HEK293T (cell line): ENCODE measurements around the gene MBL2.
A peak's percentile ranks its signal among the peaks of the same experiment; 100 is the strongest.

Source experiments
- CTCF ChIA-PET: fragments of 350-600 bp; formaldehyde crosslinking; extraction: SDS; loops from one replicate; lab custom pipeline; 2021; ENCODE audit warnings: antibody characterized with exemption, inconsistent platforms; lab: Yijun Ruan, JAX
- POLR2A ChIA-PET: fragments of 350-600 bp; formaldehyde crosslinking; extraction: SDS; loops from one replicate; lab custom pipeline; 2020; ENCODE audit warnings: antibody characterized with exemption, inconsistent platforms; lab: Yijun Ruan, JAX
- DNase-seq: peaks from one replicate; pipeline ENCODE4 v3.0.0; 2012; ENCODE audit warnings: mixed read lengths; ENCODE audit errors: extremely low spot score
- ARNT ChIP-seq: fragments of 450-650 bp; IDR thresholded peaks from 2 replicates; pipeline ENCODE4 v1.6.1; 2017; ENCODE audit warnings: mild to moderate bottlenecking
- BHLHE40 ChIP-seq: fragments of 450-650 bp; IDR thresholded peaks from 2 replicates; pipeline ENCODE4 v1.6.1; 2016; ENCODE audit warnings: mild to moderate bottlenecking, moderate library complexity, borderline replicate concordance
- CTBP1 ChIP-seq: fragments of 450-650 bp; IDR thresholded peaks from 2 replicates; pipeline ENCODE4 v1.6.1; 2016; ENCODE audit warnings: borderline replicate concordance
- ELF4 ChIP-seq: fragments of 450-650 bp; IDR thresholded peaks from 2 replicates; pipeline ENCODE4 v1.6.1; 2017; ENCODE audit warnings: antibody characterized with exemption
- FOXA1 ChIP-seq: fragments of 450-650 bp; IDR thresholded peaks from 2 replicates; pipeline ENCODE4 v1.6.1; 2016; ENCODE audit warnings: mild to moderate bottlenecking
- FOXK2 ChIP-seq: fragments of 450-650 bp; IDR thresholded peaks from 2 replicates; pipeline ENCODE4 v1.6.1; 2016; ENCODE audit warnings: mild to moderate bottlenecking
- FOXM1 ChIP-seq: fragments of 450-650 bp; IDR thresholded peaks from 2 replicates; pipeline ENCODE4 v1.6.1; 2017; ENCODE audit warnings: mild to moderate bottlenecking, borderline replicate concordance
- HDGF ChIP-seq: fragments of 450-650 bp; IDR thresholded peaks from 2 replicates; pipeline ENCODE4 v1.6.1; 2017; ENCODE audit warnings: antibody characterized with exemption, borderline replicate concordance
- L3MBTL2 ChIP-seq: fragments of 450-650 bp; conservative IDR thresholded peaks from 2 replicates; pipeline ENCODE4 v1.6.1; 2016; ENCODE audit warnings: mild to moderate bottlenecking
- LEF1 ChIP-seq: fragments of 450-650 bp; IDR thresholded peaks from 2 replicates; pipeline ENCODE4 v1.6.1; 2017; ENCODE audit warnings: mild to moderate bottlenecking, borderline replicate concordance
- NFRKB ChIP-seq: fragments of 450-650 bp; IDR thresholded peaks from 2 replicates; pipeline ENCODE4 v1.6.1; 2016; ENCODE audit warnings: mild to moderate bottlenecking, moderate library complexity
- SP1 ChIP-seq: fragments of 450-650 bp; IDR thresholded peaks from 2 replicates; pipeline ENCODE4 v1.6.1; 2017
- SUZ12 ChIP-seq: fragments of 450-650 bp; IDR thresholded peaks from 2 replicates; pipeline ENCODE4 v1.6.1; 2016; ENCODE audit warnings: mild to moderate bottlenecking
- TARDBP ChIP-seq: fragments of 450-650 bp; IDR thresholded peaks from 2 replicates; pipeline ENCODE4 v1.6.1; 2016
- ZNF384 ChIP-seq: fragments of 450-650 bp; IDR thresholded peaks from 2 replicates; pipeline ENCODE4 v1.6.1; 2016
- TF ChIP-seq, protein P1 (sequence below): fragments of 450-650 bp; IDR thresholded peaks from 2 replicates; pipeline ENCODE4 v1.6.1; 2016

Gene MBL2

DNA sequence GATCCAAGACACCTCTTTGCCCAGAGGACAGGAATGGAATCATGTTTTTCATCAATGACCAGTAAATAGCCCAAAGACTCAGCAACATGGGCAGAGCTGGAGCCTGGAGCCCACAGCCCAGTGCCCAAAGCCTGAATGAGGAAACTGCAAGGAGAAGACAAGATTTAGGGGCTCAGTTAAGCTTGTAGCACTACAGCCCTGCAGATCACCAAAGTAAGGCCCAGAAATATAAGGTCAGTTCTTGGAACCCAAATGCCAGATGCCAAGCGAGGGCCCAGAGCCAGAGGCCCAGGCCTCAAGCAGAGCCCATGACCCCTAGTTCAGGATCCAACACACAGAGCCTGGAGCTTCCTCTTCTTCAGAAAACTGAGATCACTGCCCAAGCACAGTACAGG, 32.4 kb downstream of the MBL2 start:
- CTCF ChIA-PET, result interaction anchor here (0.8 to 3.6 kb wide), 9 partner anchors 9 to 443 kb away, joined by 3 to 29 read pairs (median 4); no protein-coding TSS in a partner anchor

DNA sequence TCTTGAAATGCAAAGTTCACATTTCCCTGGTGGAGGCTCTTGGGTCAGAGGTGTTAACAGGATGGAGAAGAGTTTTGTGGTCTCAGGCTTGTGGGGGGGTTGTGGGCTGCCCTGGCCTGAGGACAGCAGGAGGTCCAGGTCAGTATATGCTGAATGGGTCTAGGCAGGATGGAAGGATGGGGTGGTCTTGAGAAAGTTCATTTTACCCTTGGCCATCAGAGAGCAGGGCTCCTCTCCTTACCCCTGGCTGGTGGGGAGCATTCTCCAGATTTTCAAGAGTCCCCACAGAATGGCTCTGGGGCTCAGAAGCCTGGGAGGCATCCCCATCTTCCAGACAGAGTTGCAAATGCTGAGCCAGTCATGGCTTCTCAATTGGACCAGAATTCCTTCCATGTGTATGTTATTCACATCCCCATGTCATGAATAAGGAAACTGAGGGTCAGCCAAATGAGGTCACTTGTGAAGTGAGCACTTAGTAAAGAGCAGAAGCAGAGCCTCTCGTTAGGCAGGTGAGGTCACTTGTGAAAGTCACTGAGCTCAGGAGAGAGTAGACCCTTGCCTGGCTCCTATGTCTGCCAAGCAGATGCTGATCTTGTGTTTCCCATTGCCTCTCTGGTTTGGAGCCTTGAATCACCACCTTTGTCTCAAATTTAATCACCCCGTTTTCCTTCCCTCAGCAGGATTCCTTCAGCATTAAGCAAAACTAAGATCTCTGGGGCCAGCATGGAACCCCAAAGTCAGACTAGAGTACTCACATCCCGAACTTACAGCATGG, 33.0 kb downstream of the MBL2 start:
- no peak for TF ChIP-seq HDGF
- no peak for TF ChIP-seq ARNT
- TF ChIP-seq BHLHE40, result no peak
- TF ChIP-seq FOXM1, result no peak
- TF ChIP-seq FOXA1, result no peak
- TF ChIP-seq, protein P1, sequence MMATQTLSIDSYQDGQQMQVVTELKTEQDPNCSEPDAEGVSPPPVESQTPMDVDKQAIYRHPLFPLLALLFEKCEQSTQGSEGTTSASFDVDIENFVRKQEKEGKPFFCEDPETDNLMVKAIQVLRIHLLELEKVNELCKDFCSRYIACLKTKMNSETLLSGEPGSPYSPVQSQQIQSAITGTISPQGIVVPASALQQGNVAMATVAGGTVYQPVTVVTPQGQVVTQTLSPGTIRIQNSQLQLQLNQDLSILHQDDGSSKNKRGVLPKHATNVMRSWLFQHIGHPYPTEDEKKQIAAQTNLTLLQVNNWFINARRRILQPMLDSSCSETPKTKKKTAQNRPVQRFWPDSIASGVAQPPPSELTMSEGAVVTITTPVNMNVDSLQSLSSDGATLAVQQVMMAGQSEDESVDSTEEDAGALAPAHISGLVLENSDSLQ, result no peak
- no peak for TF ChIP-seq CTBP1
- TF ChIP-seq SP1, result no peak
- TF ChIP-seq SUZ12, result no peak
- no peak for TF ChIP-seq LEF1
- TF ChIP-seq L3MBTL2, result no peak
- no peak for TF ChIP-seq TARDBP
- ChIA-PET CTCF (interaction anchor here (0.6 to 3.6 kb wide), 9 partner anchors 10 to 145 kb away, joined by 3 to 29 read pairs (median 4); no protein-coding TSS in a partner anchor), POLR2A (interaction anchor here (0.8 kb wide), 1 partner anchor 41 kb away, joined by 3 read pairs; no protein-coding TSS in a partner anchor)
- no peak for DNase-seq

More for the DNA sequence above, 32.4 kb downstream of the MBL2 start:
- no peak for DNase-seq
- TF ChIP-seq FOXM1 (no peak), BHLHE40 (no peak), ZNF384 (no peak), CTBP1 (no peak), HDGF (no peak), NFRKB (no peak), ARNT (no peak), L3MBTL2 (no peak), SP1 (no peak), LEF1 (no peak), FOXK2 (no peak), FOXA1 (no peak), ELF4 (no peak), SUZ12 (no peak), TARDBP (no peak)
- TF ChIP-seq, protein P1, result no peak
- POLR2A ChIA-PET, result interaction anchor here (0.8 kb wide), 1 partner anchor 41 kb away, joined by 3 read pairs; no protein-coding TSS in a partner anchor

- TF ChIP-seq, protein P1, result no peak
- TF ChIP-seq NFRKB, result no peak
- no peak for TF ChIP-seq HDGF
- TF ChIP-seq CTBP1, result no peak
- TF ChIP-seq SP1, result no peak
- no peak for TF ChIP-seq ZNF384
- TF ChIP-seq FOXA1, result no peak
- TF ChIP-seq SUZ12, result no peak
- no peak for TF ChIP-seq L3MBTL2
- no peak for TF ChIP-seq LEF1
- TF ChIP-seq TARDBP, result no peak
- TF ChIP-seq ARNT, result no peak
- no peak for TF ChIP-seq FOXM1
- TF ChIP-seq ELF4, result no peak
- TF ChIP-seq BHLHE40, result no peak
- TF ChIP-seq FOXK2, result no peak
- ChIA-PET POLR2A (no interaction called here), CTCF (interaction anchor here (0.6 kb wide), 1 partner anchor 62 kb away, joined by 4 read pairs; no protein-coding TSS in a partner anchor)
- DNase-seq, result no peak
These were observed 33.6 kb downstream of the MBL2 start for GRCh38 chr10:52738951-52739350.

DNA sequence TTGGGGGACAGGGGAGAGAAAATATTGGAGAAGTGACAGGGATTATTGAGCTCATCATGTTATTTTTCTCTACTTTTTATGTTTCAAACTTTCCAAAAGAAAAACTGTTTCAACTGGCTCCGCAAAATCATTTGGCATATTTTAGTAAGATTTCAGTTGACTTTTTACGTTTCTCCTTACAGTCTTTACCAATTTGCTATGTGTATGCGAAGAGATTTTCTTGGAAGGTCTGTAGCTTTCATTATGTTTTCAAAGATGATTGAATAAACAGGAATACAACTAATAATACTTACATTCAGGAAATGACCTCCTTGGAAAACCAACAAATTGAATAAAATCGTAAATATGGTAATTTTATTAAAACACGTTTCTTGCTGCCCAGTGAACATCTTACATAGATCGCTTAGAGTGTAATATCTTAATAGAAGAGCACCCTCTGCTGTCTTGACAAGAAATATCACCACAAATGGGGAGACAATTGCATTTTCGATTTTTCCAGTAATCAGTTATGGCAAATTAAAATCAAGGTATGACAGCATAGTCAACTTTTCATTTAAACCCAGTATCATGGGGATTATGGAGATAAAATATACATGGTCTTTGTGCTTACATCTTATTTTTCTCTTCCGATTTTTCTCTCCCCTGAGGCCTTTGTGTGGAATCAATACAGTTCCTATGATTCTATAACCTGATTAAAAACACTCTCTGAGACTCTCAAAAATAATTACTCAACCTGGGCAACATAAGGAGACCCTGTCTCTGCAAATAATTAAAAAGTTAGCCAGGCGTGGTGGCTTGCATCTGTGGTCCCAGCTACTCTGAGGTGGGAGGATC, 43.1 kb downstream of the MBL2 start:
- CTCF ChIA-PET, result interaction anchor here (0.6 to 2.1 kb wide), 11 partner anchors 23 to 424 kb away, joined by 3 to 30 read pairs (median 3); no protein-coding TSS in a partner anchor
- POLR2A ChIA-PET, result no interaction called here

More for the DNA sequence above, 43.1 kb downstream of the MBL2 start:
- no peak for TF ChIP-seq BHLHE40
- TF ChIP-seq FOXM1, result no peak
- TF ChIP-seq, protein P1, result no peak
- TF ChIP-seq SP1, result no peak
- no peak for TF ChIP-seq ARNT
- no peak for TF ChIP-seq CTBP1
- no peak for TF ChIP-seq ZNF384
- TF ChIP-seq SUZ12, result no peak
- TF ChIP-seq NFRKB, result no peak
- TF ChIP-seq L3MBTL2, result no peak
- no peak for TF ChIP-seq FOXA1
- no peak for TF ChIP-seq TARDBP
- TF ChIP-seq FOXK2, result no peak
- TF ChIP-seq ELF4, result no peak
- TF ChIP-seq LEF1, result no peak
- TF ChIP-seq HDGF, result no peak
- peak; percentile 56 for DNase-seq
